Common myeloid progenitor, CD34-positive (primary cell): ENCODE results near the gene HUS1.
"Not testable (repeated sequence)": the region's sequence is repeated elsewhere in the genome, so short reads cannot be mapped to it uniquely, and the experiment has no call there.

Experiments used
- CTCF ChIA-PET: fragments of 350-600 bp; sonication (Branson Sonifier 250); formaldehyde crosslinking; loops from one replicate; lab custom pipeline; 2021; ENCODE audit warnings: antibody characterized with exemption; lab: Charles Lee
- POLR2A ChIA-PET: fragments of 350-600 bp; sonication (Branson Sonifier 250); formaldehyde crosslinking; loops from one replicate; lab custom pipeline; 2021; ENCODE audit warnings: antibody characterized with exemption; lab: Charles Lee
- DNase-seq, 3 donors: peaks; one replicate each; pipeline versions ENCODE4 v3.0.0 to v3.0.0-alpha.2; 2013
- H3K27ac ChIP-seq, 2 experiments: 1 replicate in 1 of 2; 2 replicates in 1 of 2; pipeline ENCODE4 v1.7.0; 2013; ENCODE audit warnings: inconsistent platforms in 2 of 2, low read length in 2 of 2, mild to moderate bottlenecking in 2 of 2, low read depth in 1 of 2, moderate library complexity in 1 of 2; ENCODE audit not compliant: severe bottlenecking in 2 of 2, insufficient read depth in 1 of 2, poor library complexity in 1 of 2
- H3K27me3 ChIP-seq, 5 experiments: replicated peaks in 2 of 5; 1 replicate in 3 of 5; 2 replicates in 2 of 5; pipeline versions ENCODE4 v1.6.1 to v1.7.0; 2013; ENCODE audit warnings: low read length in 4 of 5, mild to moderate bottlenecking in 2 of 5, moderate library complexity in 2 of 5, inconsistent platforms in 1 of 5; ENCODE audit not compliant: insufficient read depth in 5 of 5, control insufficient read depth in 4 of 5
- H3K36me3 ChIP-seq, 4 experiments: 1 replicate in 2 of 4; 2 replicates in 2 of 4; pipeline versions ENCODE4 v1.6.1 to v1.7.0; 2013; ENCODE audit warnings: low read length in 3 of 4, control low read depth in 1 of 4, mild to moderate bottlenecking in 1 of 4; ENCODE audit not compliant: control insufficient read depth in 4 of 4, insufficient read depth in 4 of 4
- H3K4me1 ChIP-seq, 4 experiments: 1 replicate in 3 of 4; 2 replicates in 1 of 4; pipeline versions ENCODE4 v1.6.1 to v1.7.1; 2013; ENCODE audit warnings: low read length in 3 of 4, mild to moderate bottlenecking in 3 of 4, control low read depth in 1 of 4, inconsistent platforms in 1 of 4, moderate library complexity in 1 of 4; ENCODE audit not compliant: control insufficient read depth in 4 of 4, insufficient read depth in 4 of 4; ENCODE audit errors: control extremely low read depth in 1 of 4
- H3K4me3 ChIP-seq, 7 experiments: 1 replicate in 4 of 7; 2 replicates in 3 of 7; pipeline versions ENCODE4 v1.5.1 to v1.7.0; 2013; ENCODE audit warnings: mild to moderate bottlenecking in 7 of 7, low read length in 6 of 7, moderate library complexity in 6 of 7, inconsistent platforms in 2 of 7, low read depth in 2 of 7, control low read depth in 1 of 7; ENCODE audit not compliant: insufficient read depth in 4 of 7, control insufficient read depth in 1 of 7; ENCODE audit errors: extremely low read depth in 1 of 7
- H3K9me3 ChIP-seq, 5 experiments: 1 replicate in 4 of 5; 2 replicates in 1 of 5; pipeline versions ENCODE4 v1.6.1 to v1.7.1; 2013; ENCODE audit warnings: low read length in 4 of 5, mild to moderate bottlenecking in 2 of 5, inconsistent platforms in 1 of 5, low read depth in 1 of 5, moderate library complexity in 1 of 5; ENCODE audit not compliant: control insufficient read depth in 4 of 5, insufficient read depth in 2 of 5; ENCODE audit errors: control extremely low read depth in 1 of 5
- WGBS: methylation state at CpG from one replicate; pipeline ENCODE4 v1.1.5; 2013; ENCODE audit not compliant: insufficient coverage; 5-methylcytosine and 5-hydroxymethylcytosine counted together

Gene HUS1

GRCh38 chr7:48009954-48010353 lies 30.5 kb upstream of the HUS1 start:
- peaks cover 0 to 5% (median 0%) of the 10 kb centered on the region in 4 experiments for H3K4me1 ChIP-seq
- no peaks in the 10 kb centered on the region for H3K36me3 ChIP-seq
- ChIA-PET POLR2A (interaction anchor here (0.5 kb wide), 1 partner anchor 128 kb away, joined by 3 read pairs; no protein-coding TSS in a partner anchor), CTCF (no interaction called here)
- no peaks in the 10 kb centered on the region for H3K27me3 ChIP-seq
- H3K27ac ChIP-seq: no peak overlapping the region
- DNase-seq: no peak
- H3K4me3 ChIP-seq: no peak overlapping the region
- no peaks in the 10 kb centered on the region for H3K9me3 ChIP-seq
- 100% methylated on average over 3 of the region's 4 CpGs for WGBS

GRCh38 chr7:48009257-48009656 lies 29.8 kb upstream of the HUS1 start:
- peaks cover 0 to 8% (median 6%) of the 10 kb centered on the region in 4 experiments for H3K4me1 ChIP-seq
- no peak overlapping the region for H3K27ac ChIP-seq
- no peaks in the 10 kb centered on the region for H3K9me3 ChIP-seq
- CTCF ChIA-PET: no interaction called here
- 100% methylated on average over 2 of the region's 4 CpGs for WGBS
- no peak overlapping the region for H3K4me3 ChIP-seq
- no peaks in the 10 kb centered on the region for H3K36me3 ChIP-seq
- POLR2A ChIA-PET: interaction anchor here (0.5 kb wide), 1 partner anchor 129 kb away, joined by 3 read pairs; no protein-coding TSS in a partner anchor
- no peak for DNase-seq
- no peaks in the 10 kb centered on the region for H3K27me3 ChIP-seq

GRCh38 chr7:48006866-48007265 lies 27.5 kb upstream of the HUS1 start:
- 87% methylated on average over 6 of the region's 6 CpGs for WGBS
- no peaks in the 10 kb centered on the region for H3K9me3 ChIP-seq
- no peak overlapping the region for H3K27ac ChIP-seq
- H3K4me3 ChIP-seq: no peak overlapping the region
- ChIA-PET POLR2A (no interaction called here), CTCF (interaction anchor here (1.3 to 3.6 kb wide), 3 partner anchors 15 to 102 kb away, joined by 3 to 7 read pairs (median 7); no protein-coding TSS in a partner anchor)
- DNase-seq: no peak
- peaks cover 3 to 9% (median 6%) of the 10 kb centered on the region in 4 experiments for H3K4me1 ChIP-seq
- no peaks in the 10 kb centered on the region for H3K27me3 ChIP-seq
- no peaks in the 10 kb centered on the region for H3K36me3 ChIP-seq

DNA sequence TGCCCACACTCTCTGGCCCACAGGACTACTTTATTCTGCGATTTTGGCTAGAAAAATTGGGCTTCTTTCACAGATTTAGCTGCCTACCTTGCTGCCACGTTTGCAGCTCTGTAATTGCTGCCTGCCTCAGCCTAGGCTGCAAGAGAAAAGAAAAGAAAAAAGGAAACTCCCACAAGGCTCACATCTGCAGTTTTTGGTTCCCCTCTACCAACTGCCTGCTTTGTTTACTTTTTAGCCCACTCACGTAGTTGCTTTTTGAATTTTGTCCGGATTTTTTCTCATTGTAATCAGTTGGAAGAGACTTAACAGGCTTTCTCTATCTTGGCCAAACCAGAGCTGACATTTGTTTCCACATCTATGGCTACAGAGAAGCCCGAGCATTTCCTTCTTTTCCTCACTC lies 25.2 kb upstream of the HUS1 start:
- CTCF ChIA-PET: interaction anchor here (0.7 to 3.6 kb wide), 2 partner anchors 16 to 104 kb away, joined by 3 to 7 read pairs; no protein-coding TSS in a partner anchor
- no peaks in the 10 kb centered on the region for H3K36me3 ChIP-seq
- H3K4me3 ChIP-seq: peak overlapping the region in 1 of 7 experiments; percentile 1
- H3K4me1 ChIP-seq: peaks cover 3 to 9% (median 6%) of the 10 kb centered on the region in 4 experiments
- POLR2A ChIA-PET: no interaction called here
- 33% methylated on average over 4 of the region's 5 CpGs for WGBS
- DNase-seq: peak in 2 of 3 donors; percentile 13 to 19
- H3K27ac ChIP-seq: no peak overlapping the region
- H3K27me3 ChIP-seq: no peaks in the 10 kb centered on the region
- no peaks in the 10 kb centered on the region for H3K9me3 ChIP-seq

DNA sequence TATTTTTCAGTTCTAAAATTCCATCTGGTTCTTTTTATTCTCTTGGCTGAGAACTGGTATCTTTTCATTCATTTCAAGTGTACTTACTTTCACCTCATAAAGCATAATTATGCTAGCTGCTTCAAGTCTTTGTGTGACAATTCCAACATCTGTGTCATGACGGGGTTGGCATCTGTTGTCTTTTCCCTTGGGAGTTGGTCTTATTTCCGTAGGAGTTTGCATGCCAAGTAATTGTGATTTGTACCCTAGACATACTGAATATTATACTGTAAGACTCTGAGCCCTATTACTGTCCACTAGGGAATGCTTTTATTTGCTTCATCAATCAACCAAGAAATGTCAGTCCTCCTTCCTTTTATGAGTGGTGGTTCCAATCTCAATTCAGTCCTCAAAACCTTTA lies 24.6 kb upstream of the HUS1 start:
- 100% methylated on average over 1 of the region's 2 CpGs for WGBS
- Histone ChIP-seq H3K9me3 (no peaks in the 10 kb centered on the region), H3K36me3 (no peaks in the 10 kb centered on the region), H3K4me1 (peaks cover 3 to 7% (median 6%) of the 10 kb centered on the region in 4 experiments), H3K27ac (no peak overlapping the region), H3K4me3 (no peak overlapping the region), H3K27me3 (no peaks in the 10 kb centered on the region)
- POLR2A ChIA-PET: no interaction called here
- CTCF ChIA-PET: interaction anchor here (0.7 to 3.6 kb wide), 2 partner anchors 16 to 105 kb away, joined by 3 to 7 read pairs; no protein-coding TSS in a partner anchor
- no peak for DNase-seq

- WGBS: 96% methylated on average over 13 of the region's 13 CpGs
- CTCF ChIA-PET: interaction anchor here (1.3 to 2.4 kb wide), 4 partner anchors 9 to 106 kb away, joined by 3 to 12 read pairs (median 4); no protein-coding TSS in a partner anchor
- H3K27ac ChIP-seq, DNase-seq, H3K4me3 ChIP-seq, H3K27me3 ChIP-seq, POLR2A ChIA-PET, H3K4me1 ChIP-seq, H3K36me3 ChIP-seq, H3K9me3 ChIP-seq: not testable (repeated sequence)
Measured at GRCh38 chr7:48000164-48000563, 20.7 kb upstream of the HUS1 start.

GRCh38 chr7:47999413-47999812 lies 20.0 kb upstream of the HUS1 start:
- 99% methylated on average over 11 of the region's 12 CpGs for WGBS
- Histone ChIP-seq H3K9me3 (no peaks in the 10 kb centered on the region), H3K36me3 (no peaks in the 10 kb centered on the region), H3K4me3 (no peak overlapping the region), H3K4me1 (peaks cover 1 to 3% (median 3%) of the 10 kb centered on the region in 4 experiments), H3K27me3 (no peaks in the 10 kb centered on the region), H3K27ac (no peak overlapping the region)
- ChIA-PET POLR2A (no interaction called here), CTCF (interaction anchor here (1.3 to 2.4 kb wide), 4 partner anchors 8 to 107 kb away, joined by 3 to 12 read pairs (median 4); no protein-coding TSS in a partner anchor)
- DNase-seq: no peak
